Measurements from ENCODE around the gene ARHGAP25.

Gene ARHGAP25

GRCh38 chr2:68768461-68768860 is 33.9 kb downstream of the ARHGAP25 start:
- TF ChIP-seq TCF12 (IDR thresholded peaks at IDR 0.05; ENCODE audit: low read depth) (no peak), YY1 (IDR thresholded peaks at IDR 0.05; ENCODE audit: low read depth) (no peak), NFIC (IDR thresholded peaks at IDR 0.05) (no peak), REST (IDR thresholded peaks at IDR 0.05; ENCODE audit: low read depth) (no peak), EP300 (IDR thresholded peaks at IDR 0.05; ENCODE audit: borderline replicate concordance) (no peak)

GRCh38 chr2:68768951-68769350 is 34.3 kb downstream of the ARHGAP25 start:
- TF ChIP-seq USF1 (IDR thresholded peaks at IDR 0.05) (no peak), EGR1 (IDR thresholded peaks at IDR 0.05) (no peak), YY1 (IDR thresholded peaks at IDR 0.05; ENCODE audit: low read depth) (no peak), CEBPB (IDR thresholded peaks at IDR 0.05) (peak; percentile 39; the same call in 1 of the 2 replicates)

GRCh38 chr2:68769586-68770270 is 35.1 kb downstream of the ARHGAP25 start:
- TF ChIP-seq TCF12 (IDR thresholded peaks at IDR 0.05; ENCODE audit: low read depth) (no peak), RAD21 (IDR thresholded peaks at IDR 0.05; ENCODE audit: low read depth) (no peak)

GRCh38 chr2:68770271-68771111 is 35.9 kb downstream of the ARHGAP25 start:
- no peak for TF ChIP-seq REST (IDR thresholded peaks at IDR 0.05; ENCODE audit: low read depth)
- no peak for TF ChIP-seq NFIC (IDR thresholded peaks at IDR 0.05)
- TF ChIP-seq ZBTB7A (IDR thresholded peaks at IDR 0.05; ENCODE audit: low read depth): no peak
- no peak for TF ChIP-seq CREB1 (IDR thresholded peaks at IDR 0.05; ENCODE audit: low read depth)
- TF ChIP-seq TAF1 (IDR thresholded peaks at IDR 0.05; ENCODE audit: low read depth): no peak
- TF ChIP-seq EGR1 (IDR thresholded peaks at IDR 0.05): no peak
- TF ChIP-seq USF1 (IDR thresholded peaks at IDR 0.05): no peak
- TF ChIP-seq TEAD4 (IDR thresholded peaks at IDR 0.05): no peak
- TF ChIP-seq RAD21 (IDR thresholded peaks at IDR 0.05; ENCODE audit: low read depth): no peak
- no peak for TF ChIP-seq EP300 (IDR thresholded peaks at IDR 0.05; ENCODE audit: borderline replicate concordance)
- TF ChIP-seq MAX (IDR thresholded peaks at IDR 0.05): no peak
- TF ChIP-seq FOXM1 (IDR thresholded peaks at IDR 0.05; ENCODE audit: borderline replicate concordance, low read depth): no peak
- no peak for TF ChIP-seq YY1 (IDR thresholded peaks at IDR 0.05; ENCODE audit: low read depth)
- no peak for TF ChIP-seq CEBPB (IDR thresholded peaks at IDR 0.05)
- no peak for TF ChIP-seq TCF12 (IDR thresholded peaks at IDR 0.05; ENCODE audit: low read depth)

- TF ChIP-seq TEAD4 (IDR thresholded peaks at IDR 0.05) (no peak), NFIC (IDR thresholded peaks at IDR 0.05) (no peak), YY1 (IDR thresholded peaks at IDR 0.05; ENCODE audit: low read depth) (no peak), CREB1 (IDR thresholded peaks at IDR 0.05; ENCODE audit: low read depth) (no peak), REST (IDR thresholded peaks at IDR 0.05; ENCODE audit: low read depth) (no peak), FOXM1 (IDR thresholded peaks at IDR 0.05; ENCODE audit: borderline replicate concordance, low read depth) (no peak)
These were observed 36.7 kb downstream of the ARHGAP25 start for GRCh38 chr2:68771211-68771751.

All from Ishikawa (cell line).